ENCODE measurements around the gene PLLP.
"Not testable (repeated sequence)": the region's sequence is repeated elsewhere in the genome, so short reads cannot be mapped to it uniquely, and the experiment has no call there.

Gene PLLP

DNA sequence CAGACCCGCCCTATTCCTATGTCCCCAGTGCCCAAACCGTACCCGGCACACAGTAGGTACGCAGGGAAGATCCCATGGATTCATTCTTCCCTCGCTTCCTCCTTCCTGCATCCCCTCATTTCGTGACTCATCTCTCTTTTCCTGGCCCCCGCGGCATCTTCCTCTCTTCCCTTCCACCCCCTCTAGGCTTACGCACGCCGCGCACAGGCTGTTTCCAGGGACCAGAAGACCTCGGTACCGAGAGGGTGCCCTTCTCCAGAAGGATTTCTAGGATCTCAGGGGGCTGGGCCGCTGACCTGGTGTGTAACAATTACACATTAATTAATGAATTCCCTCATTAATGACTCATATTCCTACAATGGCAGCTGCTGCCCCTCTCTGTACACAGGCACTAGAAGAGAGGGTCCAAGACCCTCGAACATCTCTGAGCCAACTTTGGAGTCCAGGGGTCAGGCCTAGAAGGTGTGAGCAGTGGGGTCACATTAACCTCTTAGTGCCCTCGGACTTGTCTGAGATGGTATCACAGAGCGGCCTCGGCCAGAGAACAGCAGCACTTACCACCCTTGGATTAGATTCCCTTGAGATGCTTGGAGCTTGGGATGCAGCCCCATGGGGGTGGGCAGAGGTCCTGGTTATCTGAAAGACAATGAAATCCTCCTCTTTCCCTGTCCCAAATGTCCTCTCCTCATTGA is 16.8 kb upstream of the PLLP start:
- DNase-seq = no peak

DNA sequence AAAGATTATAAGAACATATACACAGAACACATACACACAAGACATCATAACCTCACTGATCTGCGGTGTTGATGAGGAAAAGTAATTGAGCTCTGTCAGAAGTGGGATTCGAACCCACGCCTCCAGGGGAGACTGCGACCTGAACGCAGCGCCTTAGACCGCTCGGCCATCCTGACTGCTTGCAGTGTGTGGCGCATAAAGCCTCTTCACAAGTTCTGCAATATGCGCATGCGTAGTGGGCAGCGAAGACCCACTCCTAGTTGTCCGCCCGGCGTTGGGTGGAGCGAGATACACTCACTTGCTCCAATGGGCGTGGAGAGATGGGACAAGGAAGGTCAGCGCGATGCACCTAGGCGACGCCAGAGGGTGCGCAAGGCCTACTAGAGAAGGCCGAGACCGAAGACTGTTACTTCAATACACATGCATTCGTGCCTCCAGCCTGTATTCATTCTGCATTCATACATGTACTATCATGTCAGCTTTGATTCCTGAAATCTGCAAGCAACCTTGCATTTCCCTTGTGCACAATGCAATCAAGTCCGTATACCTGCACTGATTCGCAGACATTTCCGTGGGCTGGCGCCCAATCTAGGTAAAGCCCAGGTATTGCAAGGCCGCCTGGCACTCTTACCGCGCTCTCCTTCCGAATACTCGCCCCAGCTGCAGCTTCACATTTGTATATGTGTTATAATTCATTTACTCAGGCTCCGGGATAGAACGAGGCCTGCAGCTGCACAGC is 16.1 kb upstream of the PLLP start:
- DNase-seq = peak; percentile 92

DNA sequence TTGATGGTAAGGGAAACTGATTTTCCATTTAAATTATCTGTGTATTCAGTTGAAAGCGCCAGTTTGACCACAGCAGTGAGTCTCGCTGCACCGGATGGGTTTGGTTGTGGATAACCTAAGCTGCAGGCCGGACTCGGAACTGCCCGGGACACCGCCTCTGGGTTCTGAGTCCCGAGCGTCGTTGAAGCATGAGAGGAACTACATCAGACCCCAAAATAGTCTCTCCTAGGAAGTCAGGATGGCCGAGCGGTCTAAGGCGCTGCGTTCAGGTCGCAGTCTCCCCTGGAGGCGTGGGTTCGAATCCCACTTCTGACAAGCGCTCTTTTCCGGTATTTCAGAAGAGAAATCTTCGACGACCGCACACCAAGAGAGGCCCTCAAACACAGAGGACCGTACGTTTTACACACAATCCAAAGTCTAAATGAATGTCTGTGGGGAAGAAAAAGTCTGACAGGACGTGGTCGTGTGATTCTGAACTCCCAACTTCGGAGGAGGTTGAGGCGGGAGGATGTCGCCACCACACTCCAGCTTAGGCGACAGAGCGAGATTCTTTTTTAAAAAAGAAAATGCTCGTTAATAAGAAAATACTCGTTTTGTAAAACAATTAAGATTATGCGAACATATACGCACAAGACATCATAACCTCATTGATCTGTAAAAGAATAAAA is 15.4 kb upstream of the PLLP start:
- peak; percentile 18 for DNase-seq

DNA sequence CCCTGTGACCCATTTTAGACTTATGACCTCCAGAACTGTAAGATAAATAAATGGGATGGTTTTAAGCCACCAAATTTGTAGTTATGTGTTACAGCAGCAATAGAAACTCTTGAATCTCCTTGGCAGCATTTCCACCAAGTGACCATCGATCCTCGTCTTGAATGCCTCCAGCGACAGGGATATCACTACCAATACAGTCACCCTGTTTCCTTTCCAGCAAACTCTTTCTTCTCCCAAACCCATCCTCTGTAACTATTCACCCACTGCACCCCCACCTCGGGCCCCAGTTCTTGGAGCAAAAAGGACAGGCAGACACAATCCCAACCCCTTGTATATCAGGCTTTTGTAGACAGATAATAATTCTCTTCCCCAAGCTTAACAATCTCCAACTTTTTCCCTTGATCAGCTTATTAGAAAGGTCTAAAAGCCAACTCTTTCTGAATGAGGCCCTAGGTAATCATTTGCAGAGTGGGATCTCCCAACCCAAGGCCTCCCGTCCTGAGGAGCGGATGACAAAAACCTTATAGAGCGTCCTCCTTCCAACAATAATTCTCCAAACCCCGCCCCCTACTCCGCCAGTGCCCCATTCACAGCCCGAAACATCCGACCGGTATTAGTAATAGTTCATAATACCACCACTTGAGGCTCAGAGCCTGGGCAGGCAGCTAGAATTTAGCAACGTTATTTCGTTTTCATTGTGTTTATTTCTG is 14.7 kb upstream of the PLLP start:
- DNase-seq = no peak

DNA sequence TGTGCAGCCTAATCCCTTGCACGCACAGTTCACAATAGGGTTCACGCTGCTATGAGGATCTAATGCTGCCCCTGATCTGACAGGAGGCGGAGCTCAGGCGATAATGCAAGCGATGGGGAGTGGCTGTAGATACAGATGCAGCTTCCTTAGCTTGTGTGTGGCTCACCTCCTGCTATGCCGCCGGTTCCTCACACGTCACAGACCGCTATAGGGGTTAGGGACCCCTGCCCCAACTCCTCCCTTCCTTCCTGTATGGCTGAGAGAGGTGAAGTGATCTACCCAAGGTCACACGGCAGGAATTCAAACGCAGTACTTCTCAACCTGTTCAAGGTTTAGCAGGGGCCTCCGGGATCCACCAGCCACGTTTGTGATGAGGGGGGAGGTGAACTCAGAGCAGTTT is 13.4 kb upstream of the PLLP start:
- no peak for DNase-seq

DNA sequence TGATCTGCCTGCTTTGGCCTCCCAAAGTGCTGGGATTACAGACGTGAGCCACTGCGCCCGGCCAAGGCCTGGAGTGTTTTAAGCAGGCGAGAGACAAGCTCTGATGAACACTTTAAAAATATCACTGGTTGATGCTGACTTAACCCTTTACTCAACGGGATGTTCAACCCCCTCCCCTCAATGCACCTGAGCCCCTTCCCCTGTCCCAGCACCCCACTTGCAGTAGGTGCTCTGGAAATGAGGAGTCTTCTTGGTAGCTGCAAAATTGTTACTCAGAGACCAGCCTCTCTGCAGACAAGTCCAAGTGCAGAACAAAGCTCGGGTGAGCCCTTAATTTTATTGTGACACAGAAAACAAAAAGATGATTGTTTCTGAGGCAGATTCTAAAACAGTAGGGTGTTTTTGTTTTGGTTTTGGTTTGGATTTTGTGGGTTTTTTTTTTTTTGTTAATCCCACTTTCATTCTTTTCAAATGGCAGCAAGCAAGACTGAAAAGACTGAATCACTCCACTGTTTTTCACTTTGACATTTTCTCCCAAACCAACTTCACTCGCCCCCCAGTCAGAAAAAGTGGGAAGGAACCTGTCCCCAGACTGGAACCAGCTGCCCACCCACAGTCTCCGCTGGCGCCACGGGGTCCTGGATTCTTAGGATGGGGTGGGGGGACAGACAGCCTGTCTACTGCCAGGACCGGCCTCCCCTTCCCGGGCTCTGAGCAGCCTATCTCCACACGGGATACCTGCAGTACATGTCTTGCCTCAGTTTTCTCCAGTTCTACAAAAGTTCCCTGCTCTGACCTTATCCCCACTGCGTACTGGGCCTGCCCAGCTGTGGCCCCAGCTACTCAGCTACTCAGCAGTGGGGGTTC is 5.2 kb upstream of the PLLP start:
- no peak for DNase-seq

DNA sequence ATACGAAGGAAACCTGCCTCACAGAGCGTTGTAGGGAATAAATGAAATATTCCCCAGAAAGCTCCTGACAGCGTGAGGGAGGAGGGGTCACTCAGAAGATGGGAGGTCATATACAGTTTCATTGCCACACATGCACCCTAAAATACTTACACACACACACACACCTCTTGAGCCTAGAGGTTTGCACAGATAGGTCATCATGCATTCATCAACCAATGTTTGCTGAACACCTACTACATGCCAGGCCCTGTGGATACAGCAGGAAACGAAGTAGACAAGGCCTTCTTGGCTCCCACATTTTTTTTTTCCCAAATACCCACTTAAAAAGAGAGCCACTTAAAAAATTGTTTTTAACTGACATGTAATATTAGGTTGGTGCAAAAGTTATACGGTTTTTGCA is 907 bp upstream of the PLLP start:
- DNase-seq = no peak

DNA sequence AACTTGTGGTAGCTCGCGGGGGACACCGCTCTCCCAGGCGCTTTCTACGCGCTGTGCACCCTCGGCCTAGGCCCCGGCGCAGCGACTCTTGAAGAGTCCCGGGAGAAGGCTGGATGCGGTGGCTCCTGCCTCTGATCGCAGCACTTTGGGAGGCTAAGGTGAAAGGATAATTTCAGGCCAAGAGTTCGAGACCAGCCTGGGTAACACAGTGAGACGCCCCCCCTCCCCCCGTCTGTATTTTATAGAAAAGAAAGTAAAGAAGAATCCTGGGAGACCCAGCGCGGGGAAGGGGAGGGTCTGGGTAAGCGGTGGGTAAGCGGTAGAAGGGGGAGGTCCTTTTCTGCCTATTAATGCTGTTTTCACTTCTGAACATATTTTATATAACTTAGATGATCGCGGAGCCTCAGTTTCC is 486 bp upstream of the PLLP start:
- DNase-seq = no peak

DNA sequence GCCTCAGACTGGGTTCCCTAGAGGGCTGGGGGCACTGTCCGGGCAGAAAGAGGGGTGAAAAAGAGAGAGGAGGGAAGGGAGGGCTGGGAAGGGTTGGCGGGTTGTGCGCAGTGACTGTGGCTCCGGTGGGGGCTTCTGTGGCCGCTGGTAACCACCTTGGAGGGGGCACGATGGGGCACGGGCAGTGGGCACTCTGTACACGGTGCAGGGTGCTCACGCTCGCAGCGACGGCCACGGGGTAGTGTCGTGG is 588 bp downstream of the PLLP start:
- no peak for DNase-seq

DNA sequence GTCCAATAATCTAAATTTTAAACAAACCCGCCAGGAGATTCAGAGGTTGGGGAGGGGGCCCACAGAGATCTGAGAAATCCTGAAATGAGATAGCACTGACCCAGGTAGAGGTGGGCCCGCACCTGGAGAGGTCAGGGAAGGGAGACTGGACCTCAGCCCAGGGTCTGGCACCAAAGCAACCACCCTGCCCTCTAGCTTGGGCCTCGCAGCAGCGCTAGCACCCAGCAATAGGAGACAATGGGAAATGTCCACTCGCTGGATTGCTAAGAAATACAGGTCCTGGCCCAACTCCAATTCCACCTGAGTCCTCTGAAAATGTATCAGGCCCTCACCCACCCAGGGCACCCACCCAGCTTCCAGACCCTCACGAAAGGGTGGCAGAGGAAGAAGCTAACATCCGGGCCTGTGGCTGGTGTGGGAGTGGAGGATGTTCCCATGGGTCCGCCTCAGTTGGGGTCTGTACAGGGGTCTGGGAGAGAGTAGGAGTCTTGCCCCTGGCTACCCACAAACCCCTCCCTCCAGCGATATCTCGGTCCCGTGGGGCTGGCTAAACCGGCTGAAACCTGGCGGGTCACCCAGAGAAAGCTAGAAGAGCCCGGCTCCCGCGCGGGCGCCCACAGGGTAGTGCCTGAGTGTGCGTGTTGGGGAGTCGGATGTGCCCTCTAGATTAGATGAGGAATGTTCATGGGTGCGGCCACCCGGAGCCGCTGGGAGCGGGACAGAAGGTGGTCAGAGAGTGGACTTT is 1.1 kb downstream of the PLLP start:
- DNase-seq = no peak

DNA sequence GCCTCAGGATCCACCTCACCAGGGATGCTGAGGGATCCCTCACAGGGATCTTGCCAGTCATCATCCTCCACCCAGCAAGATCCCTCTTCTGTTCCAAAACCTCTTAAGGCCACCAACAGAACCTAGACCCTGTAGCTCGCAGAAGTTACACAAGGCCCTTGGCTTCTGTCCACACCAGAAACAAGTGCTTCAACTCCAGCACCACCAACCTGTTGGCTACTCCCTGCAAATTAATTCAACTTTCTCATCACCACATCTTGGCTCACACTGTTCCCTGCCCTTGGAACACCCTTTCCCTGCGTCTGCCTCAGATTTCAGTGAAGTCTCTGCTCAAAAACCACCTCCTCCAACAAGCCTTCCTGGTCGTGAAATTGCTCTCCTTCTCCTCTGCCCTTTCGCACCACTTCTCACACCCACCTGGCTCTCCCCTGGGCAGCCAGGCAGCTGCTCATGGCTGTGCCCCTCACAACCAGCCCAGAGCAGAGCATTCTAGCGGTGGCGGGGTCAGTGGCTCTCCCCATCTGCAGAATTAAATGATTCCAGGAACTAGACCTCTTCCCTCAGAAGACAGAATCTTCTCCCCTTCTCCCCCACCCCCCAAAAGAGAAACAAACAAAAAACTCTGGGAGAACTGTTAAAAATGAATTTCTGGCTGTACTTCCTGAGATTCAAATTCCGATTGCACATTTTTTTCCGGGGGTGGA is 1.8 kb downstream of the PLLP start:
- no peak for DNase-seq

DNA sequence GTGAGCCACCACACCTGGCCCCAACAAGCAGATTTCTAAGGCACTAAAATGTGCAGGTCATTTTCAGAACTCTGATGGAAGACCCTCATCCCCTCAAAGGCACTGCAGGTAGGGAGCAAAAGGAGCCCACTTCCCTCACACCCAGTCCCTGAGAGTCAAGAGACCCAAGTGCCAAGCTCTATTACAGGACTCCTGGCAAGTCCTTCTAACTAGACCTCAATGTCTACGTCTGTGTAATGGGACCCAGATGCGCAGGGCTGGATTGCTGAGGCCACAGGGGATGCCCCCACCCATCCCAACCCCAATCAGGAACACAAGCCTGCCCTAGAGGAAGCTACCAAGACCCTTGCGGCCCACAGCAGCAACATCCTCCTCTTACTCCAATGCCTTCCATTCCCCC is 2.7 kb downstream of the PLLP start:
- no peak for DNase-seq

DNA sequence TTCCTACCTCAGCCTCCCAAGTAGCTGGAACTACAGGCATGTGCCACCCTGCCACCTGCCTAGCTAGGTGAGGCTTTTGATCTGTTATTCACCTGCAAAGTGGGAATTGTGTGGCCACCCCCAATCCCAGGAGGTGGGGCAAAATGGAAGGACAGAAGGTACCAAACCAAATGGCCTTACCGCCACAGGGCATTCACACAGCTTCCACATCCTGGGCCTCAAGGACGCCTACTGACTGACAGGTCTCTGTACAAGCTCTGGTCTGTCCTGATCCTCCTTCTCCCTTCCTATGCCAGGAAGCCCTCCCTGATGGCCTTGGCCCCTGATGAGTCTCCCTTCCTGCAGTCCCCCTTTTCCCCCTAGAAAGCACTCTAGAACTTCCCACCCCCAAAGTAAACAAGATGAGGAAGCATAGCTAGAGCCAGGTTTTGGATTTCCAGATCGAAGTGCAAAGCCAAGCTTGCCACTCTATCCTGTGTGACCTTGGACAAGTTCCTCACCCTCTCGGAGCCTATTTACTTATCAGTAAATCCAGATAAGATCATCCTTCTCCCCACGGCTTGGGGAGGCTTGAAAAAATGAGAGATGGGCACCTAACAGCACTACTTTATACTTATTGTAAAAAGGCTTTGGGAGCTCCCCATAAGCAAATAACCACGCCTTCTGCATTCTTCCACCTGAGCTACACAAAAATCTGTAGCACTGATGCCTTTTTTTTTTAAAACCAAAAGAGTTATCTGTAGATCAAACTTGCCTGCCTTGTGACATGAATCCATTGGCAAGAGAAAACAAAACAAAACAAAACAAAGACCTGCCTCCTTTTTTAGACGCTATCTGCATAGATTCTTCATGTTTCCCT is 4.5 kb downstream of the PLLP start:
- no peak for DNase-seq

DNA sequence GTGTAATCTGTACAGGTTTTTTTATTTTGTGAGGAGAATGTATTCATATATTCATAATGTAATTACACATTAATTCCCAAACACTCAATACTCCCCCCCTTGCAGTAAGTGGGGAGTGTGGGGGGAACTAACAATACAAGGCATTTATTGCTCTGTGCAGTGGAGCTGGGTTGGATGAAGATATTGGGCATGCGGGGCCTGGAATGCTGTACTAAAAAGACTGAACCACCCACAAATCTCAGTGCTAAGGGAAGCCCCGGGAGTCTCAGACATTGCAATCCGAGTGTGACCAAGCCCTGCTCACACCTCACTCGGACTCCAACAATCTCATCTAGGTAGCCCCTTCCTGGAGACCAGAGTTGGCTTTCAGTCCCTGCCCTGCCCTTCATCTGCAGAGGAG is 6.0 kb downstream of the PLLP start:
- no peak for DNase-seq

DNA sequence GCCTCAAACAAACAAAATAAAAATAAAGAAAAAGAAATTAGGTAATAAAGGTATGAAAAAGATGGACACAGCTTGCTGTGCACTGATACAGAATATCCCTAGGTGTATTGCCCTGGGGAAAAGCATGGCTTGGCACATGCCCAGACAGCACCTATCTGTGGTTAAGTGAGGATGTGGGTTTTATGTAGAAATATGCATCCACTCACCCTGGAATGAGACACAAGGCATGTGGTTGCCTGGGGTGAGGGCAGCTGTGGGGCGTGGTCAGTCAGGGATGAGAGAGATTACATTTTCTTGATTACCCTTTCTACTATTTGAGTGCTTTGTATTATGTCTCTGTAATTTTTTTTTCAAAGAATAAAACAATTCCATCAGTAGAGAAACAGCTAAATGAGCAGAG is 6.9 kb downstream of the PLLP start:
- DNase-seq = no peak

DNA sequence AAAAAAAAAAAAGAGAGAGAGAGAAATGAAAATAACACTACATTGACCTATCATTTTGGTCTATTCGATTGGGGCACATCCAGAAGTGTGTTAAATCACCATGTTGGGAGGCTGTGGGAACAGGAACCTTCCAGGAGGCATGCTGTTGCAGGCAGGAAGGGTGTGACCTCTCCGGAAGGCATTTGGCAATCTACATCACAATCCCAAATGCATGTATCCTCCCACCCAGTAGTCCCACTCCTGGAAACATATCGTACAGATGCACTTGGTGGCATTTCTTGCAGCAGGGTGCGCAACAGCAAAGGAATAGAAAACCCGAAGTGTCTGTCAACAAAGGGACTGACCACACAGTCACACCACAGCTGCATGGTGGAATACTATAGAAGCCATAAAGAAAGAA is 7.9 kb downstream of the PLLP start:
- DNase-seq = no peak

DNA sequence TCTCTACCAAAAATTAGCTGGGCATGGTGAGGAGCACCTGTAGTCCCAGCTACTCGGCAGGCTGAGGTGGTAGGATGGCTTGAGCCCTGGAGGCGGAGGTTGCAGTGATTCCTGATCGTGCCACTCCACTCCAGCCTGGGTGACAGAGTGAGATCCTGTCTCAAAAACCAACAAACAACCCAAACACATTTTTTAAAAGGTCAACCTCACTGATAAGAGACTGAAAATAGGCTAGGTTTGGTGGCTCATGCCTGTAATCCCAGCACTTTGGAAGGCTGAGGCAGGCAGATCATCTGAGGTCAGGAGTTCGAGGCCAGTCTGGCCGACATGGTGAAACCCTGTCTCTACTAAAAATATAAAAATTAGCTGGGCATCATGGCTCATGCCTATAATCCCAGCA is 8.5 kb downstream of the PLLP start:
- not testable (repeated sequence) for DNase-seq

DNA sequence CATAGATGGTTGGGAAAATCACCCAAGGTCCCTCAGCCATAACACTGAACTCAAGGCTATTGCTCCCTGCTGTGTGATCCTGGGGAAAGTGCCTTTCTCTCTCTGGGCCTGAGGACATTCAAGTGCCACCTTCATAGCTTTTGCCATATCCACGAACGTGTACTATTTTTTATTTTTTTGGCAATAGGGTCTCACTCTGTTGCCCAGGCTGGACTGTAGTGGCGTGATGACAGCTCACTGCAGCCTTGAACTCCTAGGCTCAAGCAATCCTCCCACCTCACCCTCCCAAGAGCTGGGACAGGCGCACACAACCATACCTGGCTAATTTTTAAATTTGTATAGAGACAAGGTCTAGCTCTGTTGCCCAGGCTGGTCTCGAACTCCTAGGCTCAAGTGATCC is 10.6 kb downstream of the PLLP start:
- DNase-seq = no peak

DNA sequence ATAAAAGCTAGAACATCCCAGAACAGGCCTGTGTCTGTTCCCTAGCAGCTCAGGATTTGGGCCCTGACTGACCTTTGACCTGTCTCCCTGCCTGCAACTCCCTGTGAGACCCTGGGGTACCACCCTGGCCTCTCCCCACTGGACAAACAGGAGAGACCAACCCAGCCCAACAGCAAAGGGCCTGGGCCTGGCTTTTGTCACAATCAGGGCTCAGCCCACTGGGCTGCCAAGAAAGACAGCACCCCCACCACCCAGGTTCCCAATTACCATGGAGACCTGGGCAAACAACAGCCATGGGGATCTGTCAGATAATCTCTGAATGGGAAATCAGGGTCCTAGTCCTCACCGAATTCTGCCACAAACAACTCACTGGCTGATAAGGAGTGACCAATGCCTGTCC is 11.1 kb downstream of the PLLP start:
- no peak for DNase-seq

DNA sequence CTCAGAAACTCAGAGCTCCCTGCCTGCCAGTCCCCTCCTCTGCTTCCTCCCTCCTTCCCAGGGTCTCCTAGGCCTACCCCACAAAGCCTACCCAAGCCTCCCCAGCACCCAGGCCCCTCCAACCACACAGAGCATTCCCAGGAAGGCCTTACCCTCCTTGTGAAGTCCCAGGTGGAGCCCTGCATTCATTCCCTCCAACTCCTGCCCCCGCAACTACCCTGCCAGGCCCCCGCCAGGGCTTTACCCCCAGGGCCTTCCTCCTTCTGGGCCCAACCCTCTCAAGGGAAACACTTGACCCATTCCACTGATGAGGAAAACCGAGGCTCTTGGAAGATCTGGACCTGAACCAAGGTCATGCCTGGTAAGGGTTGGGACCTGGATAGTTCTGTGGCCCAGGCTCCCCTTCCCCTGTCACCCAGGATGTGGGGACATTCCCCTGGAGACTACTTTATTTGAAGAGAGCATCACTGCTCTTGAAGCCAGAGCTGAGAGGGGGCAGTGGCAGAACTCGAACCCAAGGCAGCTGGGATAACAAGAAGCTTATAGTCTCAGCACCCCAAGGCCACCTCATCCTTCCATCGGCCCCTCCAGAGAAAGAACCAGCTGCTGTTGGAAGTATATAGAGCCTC is 12.5 kb downstream of the PLLP start:
- no peak for DNase-seq

Data from SIG-M5 (cell line).